Breast epithelium (tissue), 4 donors: ENCODE data around the gene TTC28. TPM values are rescaled to one million over a fixed set of nuclear protein-coding genes. Genes with fewer than 3 reads are reported as not detected.

Source experiments
- DNase-seq, 2 donors: peaks; one replicate each; pipeline ENCODE4 v3.0.0-alpha.2; 2019; ENCODE audit warnings: low spot score in 2 of 2
- H3K27ac ChIP-seq, 2 donors: fragments of 200-600 bp; sonication (generic) in 1 of 2; one replicate each; pipeline ENCODE4 v1.5.1; 2016 to 2019; ENCODE audit warnings: mild to moderate bottlenecking in 1 of 2
- H3K27me3 ChIP-seq, 2 donors: fragments of 200-600 bp; sonication (generic) in 1 of 2; one replicate each; pipeline versions ENCODE4 v1.5.1 to v1.6.0; 2017 to 2019; ENCODE audit warnings: control low read depth in 1 of 2, mild to moderate bottlenecking in 1 of 2
- H3K36me3 ChIP-seq: fragments of 200-600 bp; one replicate; pipeline ENCODE4 v1.5.1; 2019
- H3K4me1 ChIP-seq, 2 donors: fragments of 200-600 bp; sonication (generic); one replicate each; pipeline ENCODE4 v1.5.1; 2016 to 2019; ENCODE audit warnings: control low read depth in 1 of 2
- H3K4me3 ChIP-seq, 3 donors: fragments of 200-600 bp; sonication (generic); 1 replicate in 2 of 3; 2 replicates in 1 of 3; pipeline ENCODE4 v1.5.1; 2016 to 2019; ENCODE audit warnings: mild to moderate bottlenecking in 3 of 3, moderate library complexity in 2 of 3
- H3K9me3 ChIP-seq, 2 donors: fragments of 200-600 bp; sonication (generic) in 1 of 2; one replicate each; pipeline ENCODE4 v1.5.1; 2016 to 2019; ENCODE audit warnings: control low read depth in 1 of 2
- CTCF ChIP-seq, 3 donors: fragments of 450-650 bp; IDR thresholded peaks; one replicate each; pipeline ENCODE4 v1.5.1; 2016 to 2017; ENCODE audit warnings: antibody characterized with exemption in 3 of 3, mild to moderate bottlenecking in 3 of 3, moderate library complexity in 3 of 3
- POLR2A ChIP-seq: fragments of 450-650 bp; IDR thresholded peaks from one replicate; pipeline ENCODE4 v1.6.1; 2016; ENCODE audit warnings: antibody characterized with exemption, mild to moderate bottlenecking, moderate library complexity
- POLR2AphosphoS5 ChIP-seq, 3 donors: sonication (generic); formaldehyde crosslinking; IDR thresholded peaks; one replicate each; pipeline ENCODE4 v1.6.1; 2017; ENCODE audit warnings: antibody characterized with exemption in 3 of 3
- intact Hi-C: fragments of 100-400 bp; cut with DNase I; formaldehyde crosslinking; loops from one replicate; pipeline ENCODE4 v1.15.1; 2023; ENCODE audit warnings: low total_unique reads
- total RNA-seq, 3 donors: library from RNA; depleted of rRNA; stranded (reverse); fragments of >200 nt; gene quantifications; one replicate each; pipeline ENCODE4 v1.1.0, GENCODE V29; 2016

TTC28 gene
- total RNA-seq, 3 donors from 2014 or later, result 33.5 to 43.3 (median 40.2) TPM

GRCh38 chr22:27987557-27987956 is 692.1 kb downstream of the TTC28 start:
- H3K36me3 ChIP-seq, result no peaks in the 10 kb centered on the region
- H3K27ac ChIP-seq, result no peak overlapping the region
- DNase-seq, result no peak
- H3K27me3 ChIP-seq, result no peaks in the 10 kb centered on the region
- H3K4me1 ChIP-seq, result no peaks in the 10 kb centered on the region
- no peak for TF ChIP-seq POLR2AphosphoS5 (IDR thresholded peaks at IDR 0.05)
- no peak for TF ChIP-seq POLR2A
- no peak for TF ChIP-seq CTCF (IDR thresholded peaks at IDR 0.05)
- H3K9me3 ChIP-seq, result no peaks in the 10 kb centered on the region
- no peak overlapping the region for H3K4me3 ChIP-seq
- intact Hi-C loops, result no loop called here

GRCh38 chr22:27986937-27987336 is 692.7 kb downstream of the TTC28 start:
- no peak for DNase-seq
- H3K27me3 ChIP-seq, result no peaks in the 10 kb centered on the region
- H3K4me3 ChIP-seq, result no peak overlapping the region
- H3K4me1 ChIP-seq, result no peaks in the 10 kb centered on the region
- TF ChIP-seq CTCF (IDR thresholded peaks at IDR 0.05), result no peak
- no peak for TF ChIP-seq POLR2AphosphoS5 (IDR thresholded peaks at IDR 0.05)
- TF ChIP-seq POLR2A, result no peak
- H3K27ac ChIP-seq, result no peak overlapping the region
- H3K36me3 ChIP-seq, result no peaks in the 10 kb centered on the region
- no peaks in the 10 kb centered on the region for H3K9me3 ChIP-seq
- intact Hi-C loops, result no loop called here

GRCh38 chr22:27986459-27986858 is 693.2 kb downstream of the TTC28 start:
- H3K27me3 ChIP-seq, result no peaks in the 10 kb centered on the region
- H3K4me3 ChIP-seq, result no peak overlapping the region
- no peak for TF ChIP-seq POLR2AphosphoS5 (IDR thresholded peaks at IDR 0.05)
- TF ChIP-seq CTCF (IDR thresholded peaks at IDR 0.05), result no peak
- TF ChIP-seq POLR2A, result no peak
- H3K9me3 ChIP-seq, result no peaks in the 10 kb centered on the region
- no peaks in the 10 kb centered on the region for H3K4me1 ChIP-seq
- intact Hi-C loops, result no loop called here
- no peaks in the 10 kb centered on the region for H3K36me3 ChIP-seq
- DNase-seq, result no peak
- H3K27ac ChIP-seq, result no peak overlapping the region

- DNase-seq, result no peak
- intact Hi-C loops, result no loop called here
- Histone ChIP-seq H3K9me3 (no peaks in the 10 kb centered on the region), H3K4me1 (no peaks in the 10 kb centered on the region), H3K4me3 (no peak overlapping the region), H3K27ac (no peak overlapping the region), H3K27me3 (no peaks in the 10 kb centered on the region), H3K36me3 (no peaks in the 10 kb centered on the region)
- TF ChIP-seq CTCF (IDR thresholded peaks at IDR 0.05) (no peak), POLR2AphosphoS5 (IDR thresholded peaks at IDR 0.05) (no peak), POLR2A (no peak)
Observed at GRCh38 chr22:27985323-27986275, 694.0 kb downstream of the TTC28 start.

- DNase-seq, result no peak
- intact Hi-C loops, result no loop called here
- TF ChIP-seq POLR2AphosphoS5 (IDR thresholded peaks at IDR 0.05), result no peak
- TF ChIP-seq CTCF (IDR thresholded peaks at IDR 0.05), result no peak
- no peak for TF ChIP-seq POLR2A
- H3K27ac ChIP-seq, result no peak overlapping the region
- H3K36me3 ChIP-seq, result no peaks in the 10 kb centered on the region
- no peak overlapping the region for H3K4me3 ChIP-seq
- no peaks in the 10 kb centered on the region for H3K27me3 ChIP-seq
- no peaks in the 10 kb centered on the region for H3K9me3 ChIP-seq
- no peaks in the 10 kb centered on the region for H3K4me1 ChIP-seq
Observed at GRCh38 chr22:27984723-27985122, 694.9 kb downstream of the TTC28 start.
